ENCODE measurements around the gene TMEM72.

DNA sequence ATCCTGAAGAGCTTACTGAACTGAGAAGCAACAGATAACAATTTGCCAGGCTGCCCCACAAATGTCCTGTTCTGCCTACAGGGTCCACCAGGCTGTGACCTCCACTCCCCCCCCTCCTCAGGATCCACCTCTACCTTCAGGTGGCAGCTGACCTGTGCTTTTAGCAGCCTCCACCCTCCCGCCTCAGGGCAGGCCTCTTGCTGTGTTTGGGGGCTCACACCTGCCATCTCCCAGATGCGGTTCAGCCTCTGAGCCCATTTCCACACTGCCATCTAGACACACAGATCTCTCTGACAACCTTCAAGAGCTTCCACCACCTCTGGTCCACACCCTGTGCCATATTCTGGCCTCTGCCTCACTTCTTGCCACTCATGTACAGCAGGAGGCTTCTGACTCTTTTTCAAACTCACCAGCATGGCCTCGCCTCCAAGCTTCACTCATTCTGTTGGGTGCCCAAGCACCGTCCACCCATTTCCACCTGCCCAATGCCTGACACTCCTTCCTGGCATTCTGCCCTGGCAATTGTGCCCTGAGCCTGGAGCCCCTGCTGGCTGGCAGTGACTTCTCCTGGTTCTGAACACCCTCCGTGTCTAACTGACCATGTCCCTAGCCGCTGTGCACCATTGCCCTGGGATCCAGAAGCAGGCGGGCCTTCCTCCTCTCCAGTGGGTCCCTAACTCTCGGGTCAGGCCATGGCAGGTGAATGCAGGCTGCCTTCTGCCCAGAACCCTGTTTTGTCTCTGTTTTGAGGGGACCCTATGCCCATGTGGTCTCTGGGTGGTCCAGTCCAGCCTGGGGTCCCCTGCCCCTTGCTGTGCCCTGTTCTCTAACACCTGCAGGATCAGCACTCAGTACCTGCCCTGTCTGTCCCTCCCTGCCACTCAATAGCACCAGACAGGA is 18.5 kb downstream of the TMEM72 start:
- TF ChIP-seq, protein P1, sequence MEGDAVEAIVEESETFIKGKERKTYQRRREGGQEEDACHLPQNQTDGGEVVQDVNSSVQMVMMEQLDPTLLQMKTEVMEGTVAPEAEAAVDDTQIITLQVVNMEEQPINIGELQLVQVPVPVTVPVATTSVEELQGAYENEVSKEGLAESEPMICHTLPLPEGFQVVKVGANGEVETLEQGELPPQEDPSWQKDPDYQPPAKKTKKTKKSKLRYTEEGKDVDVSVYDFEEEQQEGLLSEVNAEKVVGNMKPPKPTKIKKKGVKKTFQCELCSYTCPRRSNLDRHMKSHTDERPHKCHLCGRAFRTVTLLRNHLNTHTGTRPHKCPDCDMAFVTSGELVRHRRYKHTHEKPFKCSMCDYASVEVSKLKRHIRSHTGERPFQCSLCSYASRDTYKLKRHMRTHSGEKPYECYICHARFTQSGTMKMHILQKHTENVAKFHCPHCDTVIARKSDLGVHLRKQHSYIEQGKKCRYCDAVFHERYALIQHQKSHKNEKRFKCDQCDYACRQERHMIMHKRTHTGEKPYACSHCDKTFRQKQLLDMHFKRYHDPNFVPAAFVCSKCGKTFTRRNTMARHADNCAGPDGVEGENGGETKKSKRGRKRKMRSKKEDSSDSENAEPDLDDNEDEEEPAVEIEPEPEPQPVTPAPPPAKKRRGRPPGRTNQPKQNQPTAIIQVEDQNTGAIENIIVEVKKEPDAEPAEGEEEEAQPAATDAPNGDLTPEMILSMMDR (IDR thresholded peaks at IDR 0.05; ENCODE audit: poor library complexity) = no peak
- TF ChIP-seq EZH2phosphoT487 (IDR thresholded peaks at IDR 0.05; ENCODE audit: low read depth, severe bottlenecking, unreplicated experiment) (no peak), EZH2 (IDR thresholded peaks at IDR 0.05; ENCODE audit: borderline replicate concordance) (no peak)

Measured in hepatocyte (in vitro differentiated cells).